ENCODE measurements around the gene UBE2V1. TPM values are rescaled to one million over a fixed set of nuclear protein-coding genes. Genes with fewer than 3 reads are reported as not detected.
A peak's percentile ranks its signal among the peaks of the same experiment; 100 is the strongest.

UBE2V1 gene
- total and polyA plus RNA-seq, 2 of the 13 experiments (the other 11 are each of a cell fraction or from before 2014, with no cell fraction given) = 81.3 to 132 TPM

GRCh38 chr20:50071039-50071888 lies 41.7 kb downstream of the UBE2V1 start (continued):
- TF ChIP-seq TIGD3 (CRISPR knock-in tag; IDR thresholded peaks at IDR 0.05; ENCODE audit: borderline replicate concordance) = no peak
- TF ChIP-seq PHB2 (IDR thresholded peaks at IDR 0.05; ENCODE audit: partially characterized antibody) = no peak
- TF ChIP-seq STAT5B (CRISPR knock-in tag; IDR thresholded peaks at IDR 0.05) = peak; percentile 86; the same call in 1 of the 2 replicates
- TF ChIP-seq EED (CRISPR knock-in tag; IDR thresholded peaks at IDR 0.05) = 0 out of 2 replicates have a peak, but pooled peaks have one; percentile 71
- peak; percentile 95 for TF ChIP-seq POGK (CRISPR knock-in tag; conservative IDR thresholded peaks at IDR 0.05)
- TF ChIP-seq ZNF558 (CRISPR knock-in tag; IDR thresholded peaks at IDR 0.05; ENCODE audit: borderline replicate concordance) = no peak

GRCh38 chr20:50070361-50070760 lies 42.6 kb downstream of the UBE2V1 start:
- H3K9ac ChIP-seq (ENCODE audit: insufficient read depth, low read depth, low read length) = no peak overlapping the region
- H3K4me1 ChIP-seq (ENCODE audit: insufficient read depth, low read length) = peaks cover 67% of the 10 kb centered on the region
- FAIRE-seq (peak; percentile 53), ATAC-seq (no peak), DNase-seq (ENCODE audit: low spot score) (peak; percentile 47)
- no peak overlapping the region for H3K4me3 ChIP-seq (replicated peaks in 1 of 3; ENCODE audit: insufficient read depth in 1 of 3, low read depth in 2 of 3, low read length in 3 of 3)
- no peaks in the 10 kb centered on the region for H3K79me2 ChIP-seq (ENCODE audit: insufficient read depth, low read length)
- H4K20me1 ChIP-seq (ENCODE audit: insufficient read depth, low read length) = no peaks in the 10 kb centered on the region
- H3K4me2 ChIP-seq (ENCODE audit: low read depth, low read length) = no peak overlapping the region
- WGBS (ENCODE audit: low lambda C conversion rate) = 81% methylated on average over 7 of the region's 7 CpGs
- no peak overlapping the region for H2AFZ ChIP-seq (ENCODE audit: low read length)
- in situ Hi-C loops (cut with HindIII; ENCODE audit: extremely low pct_ligation_motif_present, low pct_unique_long_range_greater_than_20kb) (no loop called here), intact Hi-C loops (cut with micrococcal nuclease; ENCODE audit: unreplicated experiment) (loop anchor here (2.0 kb wide), 1 partner anchor 16 kb away; no protein-coding TSS in a partner anchor)
- no TSS peak for BruUV-seq (replicated peaks)
- no peaks in the 10 kb centered on the region for H3K9me3 ChIP-seq (ENCODE audit: low read length)
- peaks cover 0 to 14% of the 10 kb centered on the region in 2 experiments; a peak in 1 of 5 replicates for H3K27me3 ChIP-seq (ENCODE audit: control insufficient read depth in 1 of 2, insufficient read depth in 2 of 2, low read length in 2 of 2)
- CTCF ChIA-PET (ENCODE audit: low intra/inter-chr PET ratio, low total read pairs) = interaction anchor here (1.3 to 4.2 kb wide), 3 partner anchors 15 to 106 kb away, joined by 7 to 163 read pairs (median 12); partner anchors contain the start of gene SNAI1
- no peak overlapping the region for H3K27ac ChIP-seq (ENCODE audit: extremely low read length, insufficient read depth, low read length)
- POLR2A ChIA-PET = interaction anchor here (0.9 to 4.7 kb wide), 2 partner anchors 46 to 89 kb away, joined by 3 to 58 read pairs; partner anchors contain the start of gene SNAI1
- no peaks in the 10 kb centered on the region for H3K36me3 ChIP-seq (replicated peaks in 1 of 2; ENCODE audit: control insufficient read depth in 1 of 2, insufficient read depth in 2 of 2, low read length in 2 of 2)
- TF ChIP-seq CTCF (CRISPR knock-in tag; IDR thresholded peaks at IDR 0.05) (peak; percentile 37), POLR2AphosphoS5 (IDR thresholded peaks at IDR 0.05; ENCODE audit: low read depth, low read length) (no peak), ZFP36 (IDR thresholded peaks at IDR 0.05; ENCODE audit: borderline replicate concordance, low read depth, low read length, partially characterized antibody) (no peak), ZNF780A (CRISPR knock-in tag; IDR thresholded peaks at IDR 0.05) (no peak), ZNF12 (CRISPR knock-in tag; IDR thresholded peaks at IDR 0.05) (no peak), ZNF629 (CRISPR knock-in tag; conservative IDR thresholded peaks at IDR 0.05) (0 out of 2 replicates have a peak, but pooled peaks have one; percentile 11), ZEB1 (IDR thresholded peaks at IDR 0.05; ENCODE audit: insufficient replicate concordance, low read depth) (no peak), THRA (CRISPR knock-in tag; IDR thresholded peaks at IDR 0.05; ENCODE audit: borderline replicate concordance) (peak; percentile 66; the same call in 1 of the 2 replicates), ZNF446 (CRISPR knock-in tag; IDR thresholded peaks at IDR 0.05) (no peak)
